Measurements from ENCODE around the gene SLC35E3. TPM values are rescaled to one million over a fixed set of nuclear protein-coding genes. Genes with fewer than 3 reads are reported as not detected.

SLC35E3 gene
- 3.1 and 4.7 TPM in 2 replicates for total RNA-seq

DNA sequence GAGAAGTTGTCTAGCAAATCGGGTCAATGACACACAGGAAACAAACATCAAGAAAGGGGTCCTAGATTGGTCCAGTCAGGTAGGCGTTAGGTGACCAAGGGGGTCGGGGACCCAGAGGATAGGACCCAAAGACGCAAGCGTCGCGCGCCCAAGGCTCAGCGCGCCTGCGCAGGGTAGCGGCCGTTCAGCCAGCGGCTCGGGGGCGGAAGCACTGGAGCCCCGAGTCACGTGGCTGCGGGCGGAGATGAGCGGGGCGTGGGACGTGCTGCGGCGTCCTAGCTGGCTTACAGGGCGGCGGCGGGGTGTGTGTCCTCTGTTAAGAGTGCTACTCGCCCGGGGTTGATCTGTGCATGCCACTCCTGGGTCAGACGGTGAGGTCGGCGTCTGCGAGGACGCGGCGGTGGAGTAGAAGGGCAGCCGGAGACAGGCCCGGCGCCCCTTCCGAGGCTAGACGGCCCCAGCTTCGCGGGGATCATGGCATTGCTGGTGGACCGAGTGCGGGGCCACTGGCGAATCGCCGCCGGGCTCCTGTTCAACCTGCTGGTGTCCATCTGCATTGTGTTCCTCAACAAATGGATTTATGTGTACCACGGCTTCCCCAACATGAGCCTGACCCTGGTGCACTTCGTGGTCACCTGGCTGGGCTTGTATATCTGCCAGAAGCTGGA lies at the start of gene SLC35E3:
TSS of gene SLC35E3 (plus strand) at position 273 of the 668 bp plus-strand sequence. CDS start at position 475, 202 bp downstream.

GRCh38 chr12:68807576-68808387 lies 61.8 kb downstream of the SLC35E3 start, which contains the start of gene MDM2:
Gene MDM2 (plus strand): TSS chr12:68808177. CDS start chr12:68808478, 301 bp downstream.

Other genes with a start within 250 kb of the SLC35E3 start
- gene RAP1B, start 135.3 kb upstream of the SLC35E3 start, total RNA-seq: 54.6 and 107 TPM in 2 replicates
- 33.0 and 34.2 TPM in 2 replicates for gene NUP107, start 59.2 kb upstream of the SLC35E3 start, total RNA-seq
- 89.9 and 270 TPM in 2 replicates for gene MDM2, start 62.0 kb downstream of the SLC35E3 start, total RNA-seq
- gene CPM, start 187.0 kb downstream of the SLC35E3 start, total RNA-seq: 0.98 and 4.3 TPM in 2 replicates